A673 (cell line): Measurements from ENCODE around the gene EML1.

Source experiments
- CTCF ChIP-seq: fragments of 300-800, 200-600 bp; sonication (generic); conservative IDR thresholded peaks from 2 replicates; pipeline ENCODE4 v1.5.1; 2017; ENCODE audit warnings: low read depth, mild to moderate bottlenecking, antibody characterized with exemption, low read length, moderate library complexity, mixed read lengths
- EZH2 ChIP-seq: fragments of 200-600 bp; sonication (generic); IDR thresholded peaks from 2 replicates; pipeline ENCODE4 v1.6.1; 2017; ENCODE audit warnings: borderline replicate concordance, low read depth, mild to moderate bottlenecking, mixed read lengths, antibody characterized with exemption, low read length; ENCODE audit not compliant: poor library complexity, severe bottlenecking

- no peak for TF ChIP-seq EZH2
- TF ChIP-seq CTCF = no peak
These were observed 48.9 kb downstream of the EML1 start for GRCh38 chr14:99842141-99842540.
